Cardiac fibroblast (primary cell): ENCODE data around the gene ZNF106.

ENCODE experiments used
- DNase-seq, 2 donors: peaks; one replicate each; pipeline versions ENCODE4 v3.0.0 to v3.0.0-alpha.2; 2010; ENCODE audit warnings: low read depth in 2 of 2
- H3K4me3 ChIP-seq, 2 donors: replicated peaks in 1 of 2; 1 replicate in 1 of 2; 2 replicates in 1 of 2; pipeline ENCODE4 v1.5.1; 2011; ENCODE audit warnings: low read depth in 2 of 2, low read length in 2 of 2, mild to moderate bottlenecking in 2 of 2, moderate library complexity in 1 of 2
- TF ChIP-seq, protein P1 (sequence below): IDR thresholded peaks from one replicate; pipeline ENCODE4 v1.5.1; 2011; ENCODE audit warnings: low read depth, mild to moderate bottlenecking, low read length, inconsistent platforms

ZNF106 gene

DNA sequence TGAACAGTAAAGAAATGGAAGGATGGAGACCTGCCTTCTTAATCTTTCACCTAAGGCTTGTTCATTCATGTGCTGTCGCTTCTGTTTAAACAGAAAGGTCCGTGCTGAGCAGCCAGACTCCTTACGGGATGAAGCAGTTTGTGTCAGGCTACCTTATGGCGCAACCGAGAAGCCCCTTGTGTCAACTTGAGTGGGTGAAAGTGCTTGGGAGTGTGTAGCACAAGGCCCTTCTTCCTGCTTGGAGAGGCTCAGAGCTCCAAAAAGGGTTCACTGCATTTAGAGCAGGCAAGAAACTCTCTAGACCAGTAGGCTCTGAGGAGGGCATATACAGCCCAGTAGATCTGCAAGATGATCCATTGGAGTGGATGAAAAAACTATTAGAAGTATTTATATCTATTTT lies 115.7 kb downstream of the ZNF106 start:
- TF ChIP-seq, protein P1, sequence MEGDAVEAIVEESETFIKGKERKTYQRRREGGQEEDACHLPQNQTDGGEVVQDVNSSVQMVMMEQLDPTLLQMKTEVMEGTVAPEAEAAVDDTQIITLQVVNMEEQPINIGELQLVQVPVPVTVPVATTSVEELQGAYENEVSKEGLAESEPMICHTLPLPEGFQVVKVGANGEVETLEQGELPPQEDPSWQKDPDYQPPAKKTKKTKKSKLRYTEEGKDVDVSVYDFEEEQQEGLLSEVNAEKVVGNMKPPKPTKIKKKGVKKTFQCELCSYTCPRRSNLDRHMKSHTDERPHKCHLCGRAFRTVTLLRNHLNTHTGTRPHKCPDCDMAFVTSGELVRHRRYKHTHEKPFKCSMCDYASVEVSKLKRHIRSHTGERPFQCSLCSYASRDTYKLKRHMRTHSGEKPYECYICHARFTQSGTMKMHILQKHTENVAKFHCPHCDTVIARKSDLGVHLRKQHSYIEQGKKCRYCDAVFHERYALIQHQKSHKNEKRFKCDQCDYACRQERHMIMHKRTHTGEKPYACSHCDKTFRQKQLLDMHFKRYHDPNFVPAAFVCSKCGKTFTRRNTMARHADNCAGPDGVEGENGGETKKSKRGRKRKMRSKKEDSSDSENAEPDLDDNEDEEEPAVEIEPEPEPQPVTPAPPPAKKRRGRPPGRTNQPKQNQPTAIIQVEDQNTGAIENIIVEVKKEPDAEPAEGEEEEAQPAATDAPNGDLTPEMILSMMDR = no peak
- H3K4me3 ChIP-seq = no peak overlapping the region
- no peak for DNase-seq

DNA sequence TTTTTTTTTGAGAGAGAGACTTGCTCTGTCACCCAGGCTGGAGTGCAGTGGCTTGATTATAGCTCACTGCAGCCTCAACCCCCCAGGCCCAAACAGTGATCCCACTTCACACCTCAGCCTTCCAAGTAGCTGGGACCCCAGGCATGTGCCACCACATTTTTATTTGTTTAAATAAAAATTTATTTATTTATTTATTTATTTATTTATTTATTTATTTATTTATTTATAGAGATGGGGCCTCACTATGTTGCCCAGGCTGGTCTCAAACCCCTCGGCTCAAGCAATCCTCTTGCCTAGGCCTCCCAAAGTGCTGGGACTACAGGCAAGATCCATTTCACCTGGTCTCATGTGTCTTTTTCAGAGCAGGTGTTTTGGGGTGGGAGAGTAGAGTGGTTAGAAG lies 116.1 kb downstream of the ZNF106 start:
- TF ChIP-seq, protein P1 = no peak

DNA sequence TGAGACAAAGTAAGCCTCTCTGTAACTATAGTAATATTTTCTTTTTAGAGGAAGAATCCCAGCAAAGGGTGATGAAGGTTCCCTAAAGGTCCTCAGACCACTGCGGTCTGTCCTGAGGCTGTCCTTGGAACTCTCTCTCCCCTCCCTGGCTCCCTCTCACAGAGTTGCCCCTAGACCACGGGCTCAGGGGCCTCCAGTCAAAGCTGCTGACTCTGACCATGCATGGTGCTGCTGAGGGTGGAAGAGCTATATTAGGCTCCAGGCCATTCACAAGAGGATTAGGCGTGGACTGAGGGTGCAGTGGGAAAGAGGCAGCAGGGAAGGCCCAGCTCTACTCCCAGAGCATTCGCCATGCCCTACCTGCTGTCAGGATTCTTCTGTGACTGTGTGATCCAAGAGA lies 117.0 kb downstream of the ZNF106 start:
- DNase-seq = no peak
- TF ChIP-seq, protein P1 = no peak
- no peak overlapping the region for H3K4me3 ChIP-seq

More for the DNA sequence above, 116.1 kb downstream of the ZNF106 start:
- no peak for DNase-seq
- no peak overlapping the region for H3K4me3 ChIP-seq

DNA sequence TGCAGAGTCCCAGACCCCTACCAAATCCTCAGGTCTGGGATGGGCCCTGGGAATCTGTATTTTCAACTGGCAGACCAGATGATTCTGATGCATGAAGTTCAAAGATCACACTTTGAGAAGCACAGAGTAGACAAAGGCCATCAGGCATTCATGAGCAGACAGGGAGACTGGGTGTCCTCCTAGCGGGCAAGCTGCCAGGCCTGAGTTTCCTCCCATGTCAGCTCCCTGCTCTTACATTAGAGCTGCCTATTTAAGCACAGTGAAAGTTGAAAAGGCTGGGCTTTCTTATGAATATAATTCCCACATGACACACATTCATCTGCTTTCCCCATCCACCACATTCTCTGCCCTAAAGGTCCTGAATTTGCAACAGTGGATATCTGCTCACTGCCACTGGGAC lies 117.7 kb downstream of the ZNF106 start:
- peak; percentile 14 to 18 for DNase-seq
- no peak overlapping the region for H3K4me3 ChIP-seq
- TF ChIP-seq, protein P1 = no peak

DNA sequence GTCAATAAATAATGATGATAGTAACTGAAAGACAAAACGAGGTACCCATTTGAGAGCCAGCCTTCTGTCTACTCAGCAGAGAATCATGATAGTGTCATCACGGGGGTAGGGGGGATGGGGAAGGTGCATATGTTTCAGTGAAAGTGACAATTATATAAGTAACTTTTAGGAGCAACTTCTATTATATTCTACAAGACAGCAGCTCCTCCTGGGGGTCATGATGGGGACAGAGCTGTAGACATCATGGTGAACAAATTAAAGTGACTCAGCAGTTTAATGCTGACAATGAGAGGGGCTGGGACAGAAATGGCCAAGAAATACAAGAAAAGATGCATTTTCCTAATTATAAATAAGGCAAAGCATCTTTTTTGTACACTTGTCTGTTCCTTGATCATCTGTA lies 119.8 kb downstream of the ZNF106 start:
- H3K4me3 ChIP-seq = no peak overlapping the region
- peak; percentile 39 to 69 for DNase-seq
- TF ChIP-seq, protein P1 = peak; percentile 36

DNA sequence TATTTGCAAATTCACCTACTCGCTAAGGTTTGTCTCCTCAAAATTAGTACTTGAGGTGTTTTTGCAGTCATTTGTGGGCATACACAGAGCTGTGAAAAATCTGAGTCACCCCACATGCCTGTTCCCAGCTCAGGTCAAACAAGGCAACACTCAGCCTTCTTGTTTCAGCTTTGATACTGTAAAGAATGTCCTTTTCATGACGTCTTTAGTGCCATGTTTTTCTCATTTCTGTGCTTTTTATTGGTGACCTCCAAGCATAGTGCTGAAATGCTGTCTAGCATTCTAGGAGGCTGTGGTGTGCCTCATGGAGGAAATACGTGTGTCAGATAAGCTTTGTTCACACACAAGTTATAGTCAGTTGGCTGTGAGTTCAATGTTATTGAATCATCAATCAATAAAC lies 122.8 kb downstream of the ZNF106 start:
- TF ChIP-seq, protein P1 = no peak
- H3K4me3 ChIP-seq = no peak overlapping the region
- peak; percentile 22 to 31 for DNase-seq

DNA sequence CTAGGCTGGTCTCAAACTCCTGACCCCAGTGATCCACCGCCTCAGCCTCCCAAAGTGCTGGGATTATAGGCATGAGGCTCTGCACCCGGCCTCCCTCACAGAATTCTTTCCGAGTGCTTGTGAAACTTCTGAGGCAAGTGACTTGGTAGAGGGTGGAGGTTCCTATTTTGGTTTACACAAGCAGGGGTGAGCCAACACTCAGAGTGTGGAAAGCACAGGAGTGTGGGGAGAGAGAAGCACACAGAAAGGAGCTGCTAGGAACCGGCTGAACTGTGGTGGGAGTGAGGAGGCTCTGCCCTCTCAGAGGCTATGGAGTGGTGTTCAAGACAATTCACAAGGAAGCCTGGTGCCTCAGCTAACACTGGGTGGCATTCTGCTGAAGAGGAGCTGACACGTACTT lies 123.9 kb downstream of the ZNF106 start:
- no peak overlapping the region for H3K4me3 ChIP-seq

More for the DNA sequence above, 123.9 kb downstream of the ZNF106 start:
- DNase-seq = peak; percentile 13 to 35
- TF ChIP-seq, protein P1 = no peak
